HCT116 (cell line): ENCODE measurements around the gene ATP8A2. TPM values are rescaled to one million over a fixed set of nuclear protein-coding genes. Genes with fewer than 3 reads are reported as not detected.

Experiments used
- ATAC-seq: fragments of 200-7000 bp; cut with Tn5 transposase; 2 replicates; pipeline ENCODE4 v1.9.1; 2020; ENCODE audit warnings: mild to moderate bottlenecking, moderate library complexity
- BruUV-seq: library from RNA; stranded (reverse); fragments of 400-500 nt; replicated peaks from 2 replicates; lab custom pipeline; 2021; lab: Mats Ljungman, UMichigan
- CTCF ChIA-PET: fragments of 300-600 bp; sonication (Branson Sonifier 250); formaldehyde crosslinking; loops from one replicate; lab custom pipeline; 2021; ENCODE audit warnings: antibody characterized with exemption; lab: Charles Lee
- POLR2A ChIA-PET: fragments of 300-600, 350-600 bp; sonication (Branson Sonifier 250); formaldehyde crosslinking; loops from one replicate; lab custom pipeline; 2021; ENCODE audit warnings: antibody characterized with exemption; lab: Charles Lee
- RAD21 ChIA-PET, 2 experiments: fragments of 300-600 bp; sonication (Branson Sonifier 250); formaldehyde crosslinking; loops; one replicate each; lab custom pipeline; 2023; ENCODE audit warnings: low total read pairs in 2 of 2; ENCODE audit not compliant: uncharacterized antibody in 2 of 2, unreplicated experiment in 2 of 2, low non-redundant PET in 1 of 2; lab: Charles Lee
- DNase-seq: peaks from one replicate; pipeline ENCODE4 v3.0.0-alpha.2; 2010; ENCODE audit warnings: low read depth, low spot score
- H2AFZ ChIP-seq: fragments of 200-600 bp; shearing (Covaris generic), sonication (generic); 2 replicates; pipeline ENCODE4 v1.6.1; 2017; ENCODE audit warnings: low read depth, mixed run types, mixed read lengths, antibody characterized with exemption, low read length; ENCODE audit not compliant: poor library complexity, severe bottlenecking
- H3K27ac ChIP-seq: 2 replicates; pipeline ENCODE4 v1.5.1; 2012; ENCODE audit warnings: low read depth, low read length
- H3K27me3 ChIP-seq: fragments of 200-600 bp; sonication (generic); 2 replicates; pipeline ENCODE4 v1.6.1; 2016; ENCODE audit warnings: mixed run types, low read length, mixed read lengths; ENCODE audit not compliant: insufficient read depth
- H3K36me3 ChIP-seq, 2 experiments: fragments of 200-500 bp in 1 of 2; fragments of 200-600 bp in 1 of 2; sonication (Bioruptor generic) in 1 of 2; sonication (generic) in 1 of 2; 2 replicates each; pipeline versions ENCODE4 v1.5.1 to v1.6.1; 2014 to 2016; ENCODE audit warnings: low read length in 2 of 2, inconsistent platforms in 1 of 2, mixed read lengths in 1 of 2, mixed run types in 1 of 2; ENCODE audit not compliant: insufficient read depth in 2 of 2, control insufficient read depth in 1 of 2
- H3K4me1 ChIP-seq, 2 experiments: fragments of 200-600 bp in 1 of 2; sonication (generic) in 1 of 2; 2 replicates each; pipeline versions ENCODE4 v1.5.1 to v1.6.1; 2012 to 2017; ENCODE audit warnings: low read length in 2 of 2, inconsistent platforms in 1 of 2, mild to moderate bottlenecking in 1 of 2, mixed read lengths in 1 of 2, mixed run types in 1 of 2, moderate library complexity in 1 of 2; ENCODE audit not compliant: insufficient read depth in 2 of 2, control insufficient read depth in 1 of 2
- H3K4me2 ChIP-seq: fragments of 200-600 bp; sonication (generic); 2 replicates; pipeline ENCODE4 v1.6.1; 2017; ENCODE audit warnings: mixed run types, low read length, mixed read lengths
- H3K4me3 ChIP-seq, 2 experiments: fragments of 200-600 bp in 1 of 2; sonication (generic) in 1 of 2; replicated peaks in 1 of 2; 2 replicates each; pipeline ENCODE4 v1.5.1; 2011 to 2016; ENCODE audit warnings: low read length in 2 of 2, control low read depth in 1 of 2, low read depth in 1 of 2, mild to moderate bottlenecking in 1 of 2, mixed read lengths in 1 of 2, mixed run types in 1 of 2
- H3K79me2 ChIP-seq: fragments of 200-600 bp; sonication (generic); 2 replicates; pipeline ENCODE4 v1.6.1; 2017; ENCODE audit warnings: mild to moderate bottlenecking, mixed run types, low read length, moderate library complexity, mixed read lengths; ENCODE audit not compliant: insufficient read depth
- H3K9ac ChIP-seq: fragments of 200-600 bp; sonication (generic); 2 replicates; pipeline ENCODE4 v1.6.1; 2016; ENCODE audit warnings: low read length, mixed read lengths
- H3K9me2 ChIP-seq: fragments of 200-600 bp; sonication (generic), shearing (Covaris generic); 2 replicates; pipeline ENCODE4 v1.6.1; 2017; ENCODE audit warnings: mixed run types, mild to moderate bottlenecking, moderate library complexity; ENCODE audit not compliant: insufficient read depth
- H3K9me3 ChIP-seq, 2 experiments: fragments of 200-500 bp in 1 of 2; fragments of 200-600 bp in 1 of 2; sonication (Bioruptor generic) in 1 of 2; sonication (generic) in 1 of 2; 2 replicates each; pipeline ENCODE4 v1.6.1; 2014 to 2017; ENCODE audit warnings: low read length in 2 of 2, mixed read lengths in 2 of 2, inconsistent platforms in 1 of 2, low read depth in 1 of 2, mild to moderate bottlenecking in 1 of 2, mixed run types in 1 of 2, moderate library complexity in 1 of 2; ENCODE audit not compliant: control insufficient read depth in 1 of 2, insufficient read depth in 1 of 2
- H4K20me1 ChIP-seq: fragments of 200-600 bp; sonication (generic), shearing (Covaris generic); 2 replicates; pipeline ENCODE4 v1.6.1; 2017; ENCODE audit warnings: mixed run types, mild to moderate bottlenecking, moderate library complexity; ENCODE audit not compliant: insufficient read depth
- CEBPB ChIP-seq: IDR thresholded peaks from 2 replicates; pipeline ENCODE4 v1.6.1; 2012; ENCODE audit warnings: low read depth
- CTCF ChIP-seq, 3 experiments: fragments of 200-600 bp in 1 of 3; sonication (generic) in 1 of 3; IDR thresholded peaks in 2 of 3; conservative IDR thresholded peaks in 1 of 3; 2 replicates each; pipeline ENCODE4 v1.5.1; 2012 to 2017; ENCODE audit warnings: low read depth in 2 of 3, low read length in 2 of 3, antibody characterized with exemption in 1 of 3, borderline replicate concordance in 1 of 3, control low read depth in 1 of 3, mild to moderate bottlenecking in 1 of 3, mixed read lengths in 1 of 3, mixed run types in 1 of 3, moderate library complexity in 1 of 3; ENCODE audit not compliant: insufficient read depth in 1 of 3
- EGR1 ChIP-seq: IDR thresholded peaks from 2 replicates; pipeline ENCODE4 v1.6.1; 2012; ENCODE audit warnings: low read depth
- ELF1 ChIP-seq: IDR thresholded peaks from 2 replicates; pipeline ENCODE4 v1.6.1; 2012; ENCODE audit warnings: low read depth, borderline replicate concordance
- EZH2 ChIP-seq: fragments of 200-600 bp; sonication (generic); IDR thresholded peaks from 2 replicates; pipeline ENCODE4 v1.6.1; 2017; ENCODE audit warnings: antibody characterized with exemption, mixed run types
- EZH2phosphoT487 ChIP-seq: fragments of 200-600 bp; IDR thresholded peaks from 2 replicates; pipeline ENCODE4 v1.6.1; 2018; ENCODE audit warnings: antibody characterized with exemption, borderline replicate concordance
- FOSL1 ChIP-seq: IDR thresholded peaks from 2 replicates; pipeline ENCODE4 v1.6.1; 2012; ENCODE audit warnings: low read depth
- JUND ChIP-seq: IDR thresholded peaks from 2 replicates; pipeline ENCODE4 v1.6.1; 2012
- MAX ChIP-seq: IDR thresholded peaks from 2 replicates; pipeline ENCODE4 v1.6.1; 2012
- POLR2A ChIP-seq: IDR thresholded peaks from 2 replicates; pipeline ENCODE4 v1.7.0; 2011; ENCODE audit warnings: borderline replicate concordance; ENCODE audit not compliant: insufficient read depth, insufficient read length; ENCODE audit errors: extremely low read depth
- POLR2AphosphoS5 ChIP-seq: IDR thresholded peaks from 2 replicates; pipeline ENCODE4 v1.6.1; 2011; ENCODE audit warnings: mild to moderate bottlenecking, low read depth, low read length, moderate library complexity
- SIN3A ChIP-seq: IDR thresholded peaks from 2 replicates; pipeline ENCODE4 v1.6.1; 2012; ENCODE audit warnings: low read depth
- SP1 ChIP-seq: IDR thresholded peaks from 2 replicates; pipeline ENCODE4 v1.6.1; 2012; ENCODE audit warnings: low read depth
- SRF ChIP-seq: IDR thresholded peaks from 2 replicates; pipeline ENCODE4 v1.6.1; 2012; ENCODE audit warnings: low read depth
- TCF7L2 ChIP-seq: IDR thresholded peaks from 2 replicates; pipeline ENCODE4 v1.7.0; 2011; ENCODE audit warnings: borderline replicate concordance, inconsistent platforms; ENCODE audit not compliant: insufficient read depth, insufficient read length; ENCODE audit errors: extremely low read depth
- YY1 ChIP-seq: IDR thresholded peaks from 2 replicates; pipeline ENCODE4 v1.6.1; 2011; ENCODE audit warnings: low read length, low read depth, moderate library complexity, mild to moderate bottlenecking; ENCODE audit not compliant: insufficient replicate concordance; ENCODE audit errors: extremely low read depth
- ZFX ChIP-seq: fragments of 450-650 bp; IDR thresholded peaks from 2 replicates; pipeline ENCODE4 v1.6.1; 2017
- ZNF274 ChIP-seq: fragments of 200-500 bp; sonication (Bioruptor generic); IDR thresholded peaks from 2 replicates; pipeline ENCODE4 v1.6.1; 2014; ENCODE audit warnings: mild to moderate bottlenecking, low read depth, low read length, inconsistent platforms
- intact Hi-C: fragments of 100-400 bp; cut with micrococcal nuclease; formaldehyde crosslinking; loops from 2 replicates; pipeline ENCODE4 v1.10.0; 2022
- total RNA-seq: library from RNA; stranded (reverse); gene quantifications from one replicate; pipeline ENCODE4 v1.2.1, GENCODE V29; 2021; ENCODE audit not compliant: unreplicated experiment
- TF ChIP-seq, protein P1 (sequence below): IDR thresholded peaks from 2 replicates; pipeline ENCODE4 v1.6.1; 2012; ENCODE audit warnings: low read depth
- TF ChIP-seq, protein P2 (sequence below): IDR thresholded peaks from 2 replicates; pipeline ENCODE4 v1.6.1; 2011; ENCODE audit warnings: mild to moderate bottlenecking, low read length, moderate library complexity; ENCODE audit not compliant: insufficient replicate concordance; ENCODE audit errors: extremely low read depth

The ATP8A2 gene
- total RNA-seq, 1 experiment from 2014 or later, result not detected

DNA sequence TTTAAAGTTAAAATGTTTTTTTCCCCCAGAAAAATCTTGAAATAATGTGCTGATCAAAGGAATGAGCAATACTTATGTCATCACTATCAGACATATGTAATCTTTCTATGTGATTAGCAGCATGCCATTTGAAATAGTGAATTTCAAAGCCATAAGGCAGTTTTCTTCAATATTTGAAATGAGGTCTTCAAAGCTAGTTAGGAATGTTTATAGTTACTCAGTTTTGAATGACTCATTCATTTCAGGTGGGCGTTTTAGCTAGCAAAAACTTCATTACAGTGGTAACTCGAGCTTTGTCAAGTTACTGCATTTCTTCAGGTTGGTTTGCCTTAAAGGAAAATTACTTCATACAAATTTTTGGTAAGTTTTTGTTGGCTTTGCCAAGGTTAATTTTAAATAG lies 102.1 kb downstream of the ATP8A2 start:
- POLR2A ChIA-PET, result no interaction called here
- Histone ChIP-seq H3K79me2 (no peaks in the 10 kb centered on the region), H3K9me2 (no peaks in the 10 kb centered on the region), H3K9me3 (no peaks in the 10 kb centered on the region), H4K20me1 (no peaks in the 10 kb centered on the region), H2AFZ (no peak overlapping the region), H3K4me3 (no peak overlapping the region), H3K27me3 (no peaks in the 10 kb centered on the region), H3K4me1 (no peaks in the 10 kb centered on the region), H3K36me3 (no peaks in the 10 kb centered on the region), H3K4me2 (no peak overlapping the region), H3K9ac (no peak overlapping the region), H3K27ac (no peak overlapping the region)
- intact Hi-C loops, result no loop called here
- ATAC-seq (no peak), DNase-seq (no peak)
- TF ChIP-seq, protein P1, sequence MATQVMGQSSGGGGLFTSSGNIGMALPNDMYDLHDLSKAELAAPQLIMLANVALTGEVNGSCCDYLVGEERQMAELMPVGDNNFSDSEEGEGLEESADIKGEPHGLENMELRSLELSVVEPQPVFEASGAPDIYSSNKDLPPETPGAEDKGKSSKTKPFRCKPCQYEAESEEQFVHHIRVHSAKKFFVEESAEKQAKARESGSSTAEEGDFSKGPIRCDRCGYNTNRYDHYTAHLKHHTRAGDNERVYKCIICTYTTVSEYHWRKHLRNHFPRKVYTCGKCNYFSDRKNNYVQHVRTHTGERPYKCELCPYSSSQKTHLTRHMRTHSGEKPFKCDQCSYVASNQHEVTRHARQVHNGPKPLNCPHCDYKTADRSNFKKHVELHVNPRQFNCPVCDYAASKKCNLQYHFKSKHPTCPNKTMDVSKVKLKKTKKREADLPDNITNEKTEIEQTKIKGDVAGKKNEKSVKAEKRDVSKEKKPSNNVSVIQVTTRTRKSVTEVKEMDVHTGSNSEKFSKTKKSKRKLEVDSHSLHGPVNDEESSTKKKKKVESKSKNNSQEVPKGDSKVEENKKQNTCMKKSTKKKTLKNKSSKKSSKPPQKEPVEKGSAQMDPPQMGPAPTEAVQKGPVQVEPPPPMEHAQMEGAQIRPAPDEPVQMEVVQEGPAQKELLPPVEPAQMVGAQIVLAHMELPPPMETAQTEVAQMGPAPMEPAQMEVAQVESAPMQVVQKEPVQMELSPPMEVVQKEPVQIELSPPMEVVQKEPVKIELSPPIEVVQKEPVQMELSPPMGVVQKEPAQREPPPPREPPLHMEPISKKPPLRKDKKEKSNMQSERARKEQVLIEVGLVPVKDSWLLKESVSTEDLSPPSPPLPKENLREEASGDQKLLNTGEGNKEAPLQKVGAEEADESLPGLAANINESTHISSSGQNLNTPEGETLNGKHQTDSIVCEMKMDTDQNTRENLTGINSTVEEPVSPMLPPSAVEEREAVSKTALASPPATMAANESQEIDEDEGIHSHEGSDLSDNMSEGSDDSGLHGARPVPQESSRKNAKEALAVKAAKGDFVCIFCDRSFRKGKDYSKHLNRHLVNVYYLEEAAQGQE, result no peak
- TF ChIP-seq FOSL1 (no peak), POLR2A (no peak), POLR2AphosphoS5 (no peak), JUND (no peak), SRF (no peak), MAX (no peak), ZFX (no peak), SP1 (no peak), EZH2 (no peak), TCF7L2 (no peak), ELF1 (no peak), EZH2phosphoT487 (no peak), CTCF (IDR thresholded peaks at IDR 0.05 in 2 of 3, conservative IDR thresholded peaks at IDR 0.05 in 1 of 3; ENCODE audit: borderline replicate concordance in 1 of 3, insufficient read depth in 1 of 3, low read depth in 2 of 3, low read length in 2 of 3) (no peak), CEBPB (no peak), SIN3A (no peak), YY1 (no peak), EGR1 (no peak), ZNF274 (no peak)
- TF ChIP-seq, protein P2, sequence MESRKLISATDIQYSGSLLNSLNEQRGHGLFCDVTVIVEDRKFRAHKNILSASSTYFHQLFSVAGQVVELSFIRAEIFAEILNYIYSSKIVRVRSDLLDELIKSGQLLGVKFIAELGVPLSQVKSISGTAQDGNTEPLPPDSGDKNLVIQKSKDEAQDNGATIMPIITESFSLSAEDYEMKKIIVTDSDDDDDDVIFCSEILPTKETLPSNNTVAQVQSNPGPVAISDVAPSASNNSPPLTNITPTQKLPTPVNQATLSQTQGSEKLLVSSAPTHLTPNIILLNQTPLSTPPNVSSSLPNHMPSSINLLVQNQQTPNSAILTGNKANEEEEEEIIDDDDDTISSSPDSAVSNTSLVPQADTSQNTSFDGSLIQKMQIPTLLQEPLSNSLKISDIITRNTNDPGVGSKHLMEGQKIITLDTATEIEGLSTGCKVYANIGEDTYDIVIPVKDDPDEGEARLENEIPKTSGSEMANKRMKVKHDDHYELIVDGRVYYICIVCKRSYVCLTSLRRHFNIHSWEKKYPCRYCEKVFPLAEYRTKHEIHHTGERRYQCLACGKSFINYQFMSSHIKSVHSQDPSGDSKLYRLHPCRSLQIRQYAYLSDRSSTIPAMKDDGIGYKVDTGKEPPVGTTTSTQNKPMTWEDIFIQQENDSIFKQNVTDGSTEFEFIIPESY, result no peak
- no TSS peak for BruUV-seq
- CTCF ChIA-PET, result no interaction called here
- RAD21 ChIA-PET, result no interaction called here
